ENCODE data around the gene MIP. TPM values are rescaled to one million over a fixed set of nuclear protein-coding genes. Genes with fewer than 3 reads are reported as not detected.
A peak's percentile ranks its signal among the peaks of the same experiment; 100 is the strongest.

Gene MIP
- total RNA-seq, 2 experiments from 2014 or later, result not detected

DNA sequence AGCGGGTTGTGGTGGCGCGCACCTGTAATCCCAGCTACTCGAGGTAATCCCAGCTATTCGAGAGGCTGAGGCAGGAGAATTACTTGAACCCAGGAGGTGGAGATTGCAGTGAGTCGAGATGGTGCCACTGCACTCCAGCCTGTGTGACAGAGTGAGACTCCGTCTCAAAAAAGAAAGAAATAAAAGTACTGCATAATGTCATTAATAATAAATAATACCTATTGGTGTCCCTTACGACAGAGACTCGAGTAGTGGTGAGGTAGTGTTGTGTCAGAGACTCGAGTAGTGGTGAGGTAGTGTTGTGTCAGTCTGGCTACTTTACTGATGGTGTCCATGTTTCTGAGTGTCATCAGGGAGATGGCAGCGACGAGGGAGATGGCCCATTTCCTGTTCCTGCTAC lies 32.2 kb upstream of the MIP start:
- Mint-ChIP-seq H3K4me1 (ENCODE audit: low read depth) (peaks cover 20% of the 10 kb centered on the region), H3K36me3 (ENCODE audit: low read depth) (peaks cover 3% of the 10 kb centered on the region), H3K27me3 (ENCODE audit: low read depth) (peaks cover 44% of the 10 kb centered on the region), H3K4me3 (peak overlapping the region; percentile 5), H3K27ac (no peak overlapping the region), H3K9me3 (ENCODE audit: insufficient read depth) (no peaks in the 10 kb centered on the region)
- POLR2A ChIA-PET, result no interaction called here
- ATAC-seq (no peak), DNase-seq (no peak)
- CTCF ChIA-PET, result no interaction called here

DNA sequence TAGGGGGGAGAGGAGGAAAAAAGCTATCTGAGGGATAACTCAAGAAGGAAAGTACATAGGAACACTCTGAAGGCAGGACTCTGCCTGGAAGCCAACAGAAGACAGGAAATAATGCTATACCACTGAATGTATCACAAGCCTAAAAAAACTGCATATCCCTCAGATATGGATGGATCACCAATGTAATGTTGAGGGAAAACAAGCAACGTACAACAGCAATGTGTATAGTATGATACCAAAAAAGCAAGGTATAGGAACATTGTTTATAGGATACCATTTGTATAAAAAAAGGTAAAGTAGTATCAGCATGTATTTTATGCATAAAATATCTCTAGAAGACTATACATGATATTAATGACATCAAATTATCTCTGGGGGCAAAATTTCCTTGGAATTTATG lies 30.1 kb upstream of the MIP start:
- peaks cover 3% of the 10 kb centered on the region for H3K36me3 Mint-ChIP-seq (ENCODE audit: low read depth)
- H3K4me3 Mint-ChIP-seq, result no peak overlapping the region
- ChIA-PET POLR2A (no interaction called here), CTCF (interaction anchor here (1.6 kb wide), 1 partner anchor 20 kb away, joined by 4 read pairs; no protein-coding TSS in a partner anchor)
- H3K27ac Mint-ChIP-seq, result no peak overlapping the region
- no peak for DNase-seq
- ATAC-seq, result no peak
- H3K27me3 Mint-ChIP-seq (ENCODE audit: low read depth), result peaks cover 28% of the 10 kb centered on the region
- H3K4me1 Mint-ChIP-seq (ENCODE audit: low read depth), result peaks cover 28% of the 10 kb centered on the region
- H3K9me3 Mint-ChIP-seq (ENCODE audit: insufficient read depth), result no peaks in the 10 kb centered on the region

DNA sequence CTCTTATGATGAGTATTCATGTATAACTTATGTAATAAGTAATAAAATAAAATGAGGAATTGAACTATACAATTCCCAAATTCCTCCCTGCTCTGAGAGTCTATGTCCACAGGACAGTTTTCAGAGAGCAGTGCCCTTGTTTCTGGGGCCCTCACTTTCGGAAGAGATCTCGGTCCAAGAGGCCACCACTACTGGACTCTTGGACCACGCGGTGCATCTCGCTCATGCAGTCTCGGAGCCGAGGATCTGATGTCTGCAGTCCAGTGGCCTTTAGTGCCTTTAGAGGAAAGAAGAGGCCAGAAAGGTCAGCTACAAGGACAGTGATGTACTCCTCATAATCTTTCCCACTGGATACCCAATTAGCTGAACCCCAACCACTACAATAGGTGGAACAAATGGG lies 25.2 kb upstream of the MIP start:
- ChIA-PET POLR2A (interaction anchor here (0.8 kb wide), 1 partner anchor 166 kb away, joined by 3 read pairs; no protein-coding TSS in a partner anchor), CTCF (interaction anchor here (0.9 to 3.8 kb wide), 4 partner anchors 10 to 164 kb away, joined by 3 to 13 read pairs (median 4); partner anchors contain the start of genes CNPY2 and SPRYD4)
- no peaks in the 10 kb centered on the region for H3K27me3 Mint-ChIP-seq (ENCODE audit: low read depth)
- no peak overlapping the region for H3K4me3 Mint-ChIP-seq
- no peak for DNase-seq
- peaks cover 8% of the 10 kb centered on the region for H3K4me1 Mint-ChIP-seq (ENCODE audit: low read depth)
- H3K36me3 Mint-ChIP-seq (ENCODE audit: low read depth), result no peaks in the 10 kb centered on the region
- no peak overlapping the region for H3K27ac Mint-ChIP-seq
- ATAC-seq, result no peak
- no peaks in the 10 kb centered on the region for H3K9me3 Mint-ChIP-seq (ENCODE audit: insufficient read depth)

DNA sequence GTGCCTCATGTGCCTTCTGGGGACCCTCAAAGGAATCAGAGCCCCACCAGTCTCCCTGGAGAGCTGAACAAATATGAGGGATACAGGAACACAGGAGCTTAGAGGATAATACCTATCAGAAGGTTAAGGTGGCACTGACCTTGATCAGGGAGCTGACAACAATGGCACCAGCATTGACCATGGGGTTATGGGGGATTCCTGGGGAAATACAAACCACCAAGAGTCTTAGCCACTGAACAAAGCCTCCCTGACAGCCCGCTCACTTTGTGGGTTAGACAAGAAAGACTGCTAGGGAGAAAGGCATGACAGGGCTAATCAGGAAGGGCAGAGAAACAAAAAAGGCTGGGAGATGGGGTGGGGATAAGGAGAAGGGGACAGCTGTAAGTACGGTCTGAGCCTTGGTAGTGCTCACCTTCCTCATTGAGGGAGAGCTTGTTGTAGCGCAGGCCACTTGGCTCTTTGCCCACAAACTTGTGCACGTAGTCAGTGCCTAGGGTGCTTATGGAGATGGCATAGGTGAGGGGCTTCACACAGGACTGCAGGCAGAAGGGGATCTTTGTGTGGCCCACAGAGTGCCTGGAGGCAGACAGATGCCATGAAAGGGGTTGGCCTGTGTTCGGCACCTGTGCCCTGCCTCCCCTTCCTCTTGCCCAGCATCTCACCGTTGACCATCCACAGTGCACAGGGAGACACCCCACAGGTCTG lies 23.2 kb upstream of the MIP start:
- ChIA-PET CTCF (interaction anchor here (3.8 kb wide), 1 partner anchor 8 kb away, joined by 13 read pairs; the partner anchor contains the start of gene SPRYD4), POLR2A (no interaction called here)
- ATAC-seq, result no peak
- Mint-ChIP-seq H3K36me3 (ENCODE audit: low read depth) (peaks cover 5% of the 10 kb centered on the region), H3K27ac (no peak overlapping the region), H3K4me3 (no peak overlapping the region), H3K4me1 (ENCODE audit: low read depth) (peaks cover 8% of the 10 kb centered on the region), H3K27me3 (ENCODE audit: low read depth) (no peaks in the 10 kb centered on the region), H3K9me3 (ENCODE audit: insufficient read depth) (no peaks in the 10 kb centered on the region)
- no peak for DNase-seq

DNA sequence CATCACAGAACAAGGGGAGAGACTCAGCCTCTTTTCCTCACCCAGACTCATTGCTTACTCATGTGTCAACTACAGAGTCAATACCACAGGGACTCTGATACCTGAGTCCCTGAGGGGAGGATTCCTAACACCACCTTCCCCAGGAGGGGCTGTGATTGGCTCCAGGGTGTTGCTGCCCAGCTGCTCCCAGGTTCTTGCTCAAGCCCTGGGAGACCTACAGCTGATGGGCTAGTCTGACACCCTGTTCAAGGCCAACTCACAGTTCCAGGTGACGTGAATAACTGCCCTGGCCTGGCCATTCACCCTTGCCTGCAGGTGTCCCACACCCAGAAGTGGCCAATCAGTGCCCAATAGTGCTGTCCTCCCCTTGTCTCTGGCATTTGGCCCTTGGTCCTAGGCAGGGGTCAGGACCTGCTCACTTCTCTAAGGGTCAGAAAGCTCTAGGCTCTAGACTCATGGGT lies 22.5 kb upstream of the MIP start:
- H3K36me3 Mint-ChIP-seq (ENCODE audit: low read depth), result peaks cover 5% of the 10 kb centered on the region
- no peaks in the 10 kb centered on the region for H3K27me3 Mint-ChIP-seq (ENCODE audit: low read depth)
- POLR2A ChIA-PET, result no interaction called here
- H3K9me3 Mint-ChIP-seq (ENCODE audit: insufficient read depth), result no peaks in the 10 kb centered on the region
- DNase-seq, result no peak
- H3K4me3 Mint-ChIP-seq, result no peak overlapping the region
- H3K4me1 Mint-ChIP-seq (ENCODE audit: low read depth), result peaks cover 8% of the 10 kb centered on the region
- no peak for ATAC-seq
- H3K27ac Mint-ChIP-seq, result no peak overlapping the region
- CTCF ChIA-PET, result no interaction called here

DNA sequence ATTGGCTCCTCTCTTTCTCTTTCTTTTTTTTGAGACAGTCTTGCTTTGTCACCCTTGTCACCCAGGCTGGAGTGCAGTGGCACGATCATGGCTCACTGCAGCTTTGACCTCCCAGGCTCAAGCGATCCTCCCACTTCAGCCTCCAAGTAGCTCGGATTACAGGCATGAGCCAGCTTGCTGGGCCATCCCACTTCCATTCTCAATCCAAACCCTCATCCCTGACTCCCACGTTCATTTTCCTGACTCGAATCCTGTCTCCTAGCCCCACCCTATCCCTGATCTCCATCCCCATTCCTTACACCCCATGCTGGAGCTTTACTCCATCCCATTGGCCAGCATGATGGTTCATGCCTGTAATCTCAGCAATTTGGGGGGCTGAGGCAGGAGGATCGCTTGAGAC lies 21.7 kb upstream of the MIP start:
- no peak for DNase-seq
- POLR2A ChIA-PET, result no interaction called here
- Mint-ChIP-seq H3K27ac (no peak overlapping the region), H3K36me3 (ENCODE audit: low read depth) (peaks cover 6% of the 10 kb centered on the region), H3K27me3 (ENCODE audit: low read depth) (no peaks in the 10 kb centered on the region), H3K9me3 (ENCODE audit: insufficient read depth) (no peaks in the 10 kb centered on the region), H3K4me3 (no peak overlapping the region), H3K4me1 (ENCODE audit: low read depth) (peaks cover 13% of the 10 kb centered on the region)
- ATAC-seq, result no peak
- CTCF ChIA-PET, result no interaction called here

DNA sequence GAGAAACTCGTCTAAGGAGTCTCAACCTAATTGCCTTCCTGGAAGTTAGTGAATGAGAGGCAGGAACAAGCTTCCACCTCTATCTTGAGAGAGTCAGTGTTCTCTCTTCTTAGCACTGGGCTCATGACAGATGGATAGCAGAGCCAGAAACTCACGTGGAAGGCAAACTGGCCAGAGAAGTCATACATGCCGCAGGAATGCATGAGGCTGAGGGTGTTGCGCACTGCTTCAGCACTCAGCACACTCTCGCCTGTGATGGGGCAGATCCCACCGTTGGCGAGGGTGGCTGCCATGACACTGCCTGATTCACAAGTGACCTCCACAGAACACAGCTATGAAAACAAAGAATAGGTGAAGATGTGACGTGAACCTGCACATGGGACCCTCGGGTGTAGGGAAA lies 19.9 kb upstream of the MIP start:
- POLR2A ChIA-PET, result no interaction called here
- ATAC-seq, result no peak

DNA sequence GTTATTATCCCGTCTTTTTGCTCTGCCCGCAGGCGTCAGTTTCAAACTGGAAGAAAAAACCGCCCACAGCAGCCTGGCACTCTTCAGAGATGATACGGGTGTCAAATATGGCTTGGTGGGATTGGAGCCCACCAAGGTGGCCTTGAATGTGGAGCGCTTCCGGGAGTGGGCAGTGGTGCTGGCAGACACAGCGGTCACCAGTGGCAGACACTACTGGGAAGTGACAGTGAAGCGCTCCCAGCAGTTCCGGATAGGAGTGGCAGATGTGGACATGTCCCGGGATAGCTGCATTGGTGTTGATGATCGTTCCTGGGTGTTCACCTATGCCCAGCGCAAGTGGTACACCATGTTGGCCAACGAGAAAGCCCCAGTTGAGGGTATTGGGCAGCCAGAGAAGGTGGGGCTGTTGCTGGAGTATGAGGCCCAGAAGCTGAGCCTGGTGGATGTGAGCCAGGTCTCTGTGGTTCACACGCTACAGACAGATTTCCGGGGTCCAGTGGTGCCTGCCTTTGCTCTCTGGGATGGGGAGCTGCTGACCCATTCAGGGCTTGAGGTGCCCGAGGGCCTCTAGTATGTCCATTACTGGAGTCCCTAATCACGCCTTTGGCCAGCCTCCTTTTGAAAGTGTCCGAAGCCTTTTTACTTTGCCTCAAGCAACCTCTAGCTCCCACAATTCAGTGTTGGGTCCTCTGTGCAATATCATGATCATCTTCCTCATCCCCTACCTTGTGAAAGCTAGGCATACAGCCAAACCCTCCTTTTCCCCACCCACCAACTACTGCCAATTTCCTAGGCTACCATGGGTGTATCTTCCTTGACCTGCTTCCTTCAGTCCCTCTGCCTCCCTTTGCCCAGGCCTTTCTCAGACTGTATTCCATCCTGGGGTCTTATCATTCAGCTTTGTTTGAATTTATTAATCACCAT lies 14.8 kb upstream of the MIP start:
- POLR2A ChIA-PET, result interaction anchor here (0.6 to 2.5 kb wide), 3 partner anchors 109 to 351 kb away, joined by 3 to 11 read pairs (median 4); partner anchors contain the start of genes STAT2 and ZC3H10
- H3K27me3 Mint-ChIP-seq (ENCODE audit: low read depth), result no peaks in the 10 kb centered on the region
- ATAC-seq, result no peak

More for the DNA sequence above, 19.9 kb upstream of the MIP start:
- Mint-ChIP-seq H3K4me3 (no peak overlapping the region), H3K9me3 (ENCODE audit: insufficient read depth) (no peaks in the 10 kb centered on the region), H3K27me3 (ENCODE audit: low read depth) (no peaks in the 10 kb centered on the region), H3K4me1 (ENCODE audit: low read depth) (peaks cover 18% of the 10 kb centered on the region), H3K27ac (no peak overlapping the region), H3K36me3 (ENCODE audit: low read depth) (peaks cover 15% of the 10 kb centered on the region)
- CTCF ChIA-PET, result no interaction called here
- DNase-seq, result no peak

DNA sequence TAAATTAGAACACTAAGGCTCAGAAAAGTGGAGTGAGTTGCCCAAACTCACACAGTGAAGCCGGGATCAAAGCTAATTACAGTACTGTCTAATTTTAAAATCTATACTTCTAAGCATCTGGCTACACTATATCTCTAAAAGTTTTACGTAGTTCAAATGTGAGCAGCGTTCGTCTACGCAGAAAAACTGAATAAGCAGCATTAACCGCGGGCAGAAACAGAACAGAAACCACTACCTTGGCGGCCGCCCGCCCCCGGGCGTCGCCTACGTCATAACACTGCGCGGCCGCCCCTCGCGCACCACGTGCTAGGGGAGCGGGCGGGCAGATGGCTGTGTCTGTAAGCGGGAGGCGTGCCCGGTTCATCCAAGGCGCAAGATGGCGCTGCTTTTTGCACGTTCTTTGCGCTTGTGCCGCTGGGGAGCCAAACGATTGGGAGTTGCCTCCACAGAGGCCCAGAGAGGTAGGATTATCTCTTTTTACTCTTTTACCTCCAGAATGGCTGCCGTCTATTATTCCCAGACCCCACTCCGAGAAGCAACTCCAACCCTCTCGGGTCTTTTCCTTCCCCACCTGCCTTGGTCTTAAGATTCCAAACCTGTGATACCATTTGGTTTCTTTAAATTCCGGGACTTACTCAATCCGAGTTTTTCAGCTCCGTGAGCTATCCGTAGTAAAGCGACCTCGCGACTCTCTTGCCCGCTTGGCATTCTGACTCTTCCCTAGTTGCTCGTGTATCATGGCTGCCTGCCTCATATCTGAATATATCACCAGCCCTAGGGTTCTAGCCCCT lies 14.0 kb upstream of the MIP start, which contains the start of gene SPRYD4:
TSS of gene SPRYD4 (plus strand) at position 363 of the 791 bp plus-strand sequence. CDS start at position 377, 14 bp downstream.
- ChIA-PET POLR2A (interaction anchor here (0.9 to 2.5 kb wide), 5 partner anchors 12 to 220 kb away, joined by 3 to 11 read pairs (median 4); partner anchors contain the start of genes GLS2, STAT2 and TIMELESS), CTCF (interaction anchor here (1.0 to 2.7 kb wide), 6 partner anchors 11 to 247 kb away, joined by 3 to 13 read pairs (median 4); partner anchors contain the start of genes CNPY2, RNF41 and TIMELESS)
- Mint-ChIP-seq H3K36me3 (ENCODE audit: low read depth) (peaks cover 16% of the 10 kb centered on the region), H3K4me3 (peak within 1 kb of the TSS; percentile 87), H3K9me3 (ENCODE audit: insufficient read depth) (no peaks in the 10 kb centered on the region), H3K27ac (peak within 1 kb of the TSS; percentile 93), H3K27me3 (ENCODE audit: low read depth) (no peaks in the 10 kb centered on the region), H3K4me1 (ENCODE audit: low read depth) (peaks cover 28% of the 10 kb centered on the region)
- ATAC-seq (peak; percentile 97), DNase-seq (peak; percentile 95)

More for the DNA sequence above, 14.8 kb upstream of the MIP start:
- Mint-ChIP-seq H3K27ac (peak overlapping the region; percentile 93), H3K36me3 (ENCODE audit: low read depth) (peaks cover 18% of the 10 kb centered on the region), H3K4me1 (ENCODE audit: low read depth) (peaks cover 25% of the 10 kb centered on the region), H3K9me3 (ENCODE audit: insufficient read depth) (no peaks in the 10 kb centered on the region), H3K4me3 (peak overlapping the region; percentile 87)
- no peak for DNase-seq
- CTCF ChIA-PET, result interaction anchor here (0.6 to 2.7 kb wide), 4 partner anchors 10 to 109 kb away, joined by 3 to 13 read pairs (median 5); partner anchors contain the start of genes STAT2 and TIMELESS

DNA sequence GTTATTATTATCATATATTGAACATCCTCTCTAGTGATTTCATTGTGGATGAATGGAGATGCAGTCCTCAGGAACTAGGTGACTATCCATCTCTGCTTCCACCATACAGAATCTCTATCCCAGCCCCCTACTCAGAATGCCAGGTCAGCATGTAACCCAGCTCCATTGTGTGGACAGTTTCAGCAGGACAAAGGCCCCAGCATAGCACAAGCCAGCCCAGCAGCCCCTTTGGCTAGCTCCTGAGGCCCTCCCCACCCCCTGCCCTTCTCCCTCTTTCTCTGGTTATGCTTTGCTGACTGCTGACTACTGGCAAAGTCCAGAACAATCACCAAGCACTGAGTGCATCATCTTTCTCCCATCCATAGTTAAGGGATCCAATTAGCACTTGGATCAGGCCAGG lies 8.1 kb upstream of the MIP start:
- no peak overlapping the region for H3K27ac Mint-ChIP-seq
- POLR2A ChIA-PET, result no interaction called here
- CTCF ChIA-PET, result interaction anchor here (0.7 to 3.3 kb wide), 6 partner anchors 11 to 204 kb away, joined by 3 to 62 read pairs (median 10); partner anchors contain the start of genes ANKRD52, MIP, STAT2 and TIMELESS
- no peaks in the 10 kb centered on the region for H3K9me3 Mint-ChIP-seq (ENCODE audit: insufficient read depth)
- ATAC-seq (no peak), DNase-seq (no peak)
- peaks cover 10% of the 10 kb centered on the region for H3K4me1 Mint-ChIP-seq (ENCODE audit: low read depth)
- H3K4me3 Mint-ChIP-seq, result no peak overlapping the region
- no peaks in the 10 kb centered on the region for H3K36me3 Mint-ChIP-seq (ENCODE audit: low read depth)
- no peaks in the 10 kb centered on the region for H3K27me3 Mint-ChIP-seq (ENCODE audit: low read depth)

All from activated CD8-positive, alpha-beta T cell treated with anti-CD3 and anti-CD28 coated beads, Interleukin-2, amount 10 ng/mL, durations not matched to agents 7 days and 5 days (primary cell).